GM12801 (cell line): ENCODE measurements around the gene CYP51A1.

Source experiments
- TF ChIP-seq, protein P1 (sequence below): IDR thresholded peaks from one replicate; pipeline ENCODE4 v1.5.1; 2011; ENCODE audit warnings: control low read depth; ENCODE audit not compliant: insufficient read length; ENCODE audit errors: extremely low read depth

The CYP51A1 gene

GRCh38 chr7:92134271-92135051 lies at the start of gene CYP51A1:
Gene CYP51A1 (minus strand): TSS chr7:92134477. CDS start chr7:92134364, 113 bp downstream.
- TF ChIP-seq, protein P1, sequence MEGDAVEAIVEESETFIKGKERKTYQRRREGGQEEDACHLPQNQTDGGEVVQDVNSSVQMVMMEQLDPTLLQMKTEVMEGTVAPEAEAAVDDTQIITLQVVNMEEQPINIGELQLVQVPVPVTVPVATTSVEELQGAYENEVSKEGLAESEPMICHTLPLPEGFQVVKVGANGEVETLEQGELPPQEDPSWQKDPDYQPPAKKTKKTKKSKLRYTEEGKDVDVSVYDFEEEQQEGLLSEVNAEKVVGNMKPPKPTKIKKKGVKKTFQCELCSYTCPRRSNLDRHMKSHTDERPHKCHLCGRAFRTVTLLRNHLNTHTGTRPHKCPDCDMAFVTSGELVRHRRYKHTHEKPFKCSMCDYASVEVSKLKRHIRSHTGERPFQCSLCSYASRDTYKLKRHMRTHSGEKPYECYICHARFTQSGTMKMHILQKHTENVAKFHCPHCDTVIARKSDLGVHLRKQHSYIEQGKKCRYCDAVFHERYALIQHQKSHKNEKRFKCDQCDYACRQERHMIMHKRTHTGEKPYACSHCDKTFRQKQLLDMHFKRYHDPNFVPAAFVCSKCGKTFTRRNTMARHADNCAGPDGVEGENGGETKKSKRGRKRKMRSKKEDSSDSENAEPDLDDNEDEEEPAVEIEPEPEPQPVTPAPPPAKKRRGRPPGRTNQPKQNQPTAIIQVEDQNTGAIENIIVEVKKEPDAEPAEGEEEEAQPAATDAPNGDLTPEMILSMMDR = no peak

DNA sequence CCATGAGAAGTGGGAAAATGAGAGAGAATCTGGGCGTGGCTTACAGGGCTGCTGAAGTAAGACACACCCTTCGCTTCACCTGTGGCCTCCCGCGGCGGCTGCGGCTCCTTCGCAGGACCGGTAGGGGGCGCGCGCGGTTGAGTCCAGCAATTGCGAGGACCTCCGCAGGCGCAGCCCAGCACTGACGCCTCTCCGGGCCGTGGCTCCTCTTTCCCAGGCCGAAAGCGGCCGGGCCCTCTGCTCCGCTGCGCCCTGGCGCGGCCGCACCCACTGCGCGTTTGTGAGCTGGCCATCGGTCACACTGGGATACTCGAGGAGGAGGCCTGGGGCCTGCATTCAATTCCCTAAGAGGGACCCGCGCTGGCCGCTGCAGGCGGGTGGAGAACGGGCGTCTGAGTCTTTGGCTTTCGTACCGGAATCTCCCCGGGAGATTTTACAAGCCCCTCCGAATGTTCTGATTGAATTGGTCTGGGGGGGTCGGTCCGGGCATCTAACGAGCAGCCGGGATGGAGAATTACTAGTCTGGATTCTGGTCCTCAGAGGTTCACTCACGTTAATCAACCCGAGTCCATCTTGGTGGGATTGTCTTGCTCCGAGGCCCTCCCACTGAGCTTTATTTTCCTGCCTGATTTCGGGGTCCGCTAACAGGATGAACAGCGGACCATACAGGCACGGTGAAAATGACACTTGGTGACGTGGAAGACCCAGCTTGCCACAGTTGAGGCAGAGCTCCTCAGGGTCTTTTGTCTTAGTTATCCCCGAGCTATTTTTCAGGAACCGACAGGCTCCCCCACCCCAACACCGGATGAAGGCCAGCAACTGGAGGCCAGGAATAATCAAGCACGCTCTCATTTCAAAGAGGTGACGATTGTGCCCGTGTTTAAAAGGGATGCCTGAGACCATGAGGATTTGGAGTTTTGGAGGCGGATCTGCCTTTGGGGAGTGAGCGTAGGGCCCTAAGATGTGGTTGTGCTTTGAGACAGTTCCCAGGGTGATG lies 44.9 kb upstream of the CYP51A1 start, which contains the start of gene LRRD1:
LRRD1 (minus strand) TSS at position 215 of the 997 bp plus-strand sequence. CDS start 13,940 bp downstream, outside the sequence.
- TF ChIP-seq, protein P1 = no peak

DNA sequence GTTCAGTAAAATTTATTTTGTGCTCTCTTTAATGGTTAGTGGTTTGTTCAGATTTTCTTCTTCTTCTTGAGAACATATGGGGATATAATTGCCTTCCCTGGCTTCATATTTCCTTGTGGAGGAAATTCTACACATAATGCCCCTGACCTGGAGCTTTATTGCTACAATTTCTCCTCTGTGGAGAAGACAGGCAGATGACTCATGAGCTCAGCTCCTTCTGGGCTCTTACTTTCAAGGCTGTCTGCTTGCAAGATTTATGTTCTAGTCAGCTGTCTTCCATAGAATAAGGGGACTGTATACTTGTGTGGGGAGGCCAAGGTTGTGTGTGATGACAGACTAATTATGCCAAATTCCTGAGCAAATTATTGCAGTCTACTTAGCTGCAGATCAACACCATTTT lies 43.1 kb upstream of the CYP51A1 start:
- TF ChIP-seq, protein P1 = no peak

DNA sequence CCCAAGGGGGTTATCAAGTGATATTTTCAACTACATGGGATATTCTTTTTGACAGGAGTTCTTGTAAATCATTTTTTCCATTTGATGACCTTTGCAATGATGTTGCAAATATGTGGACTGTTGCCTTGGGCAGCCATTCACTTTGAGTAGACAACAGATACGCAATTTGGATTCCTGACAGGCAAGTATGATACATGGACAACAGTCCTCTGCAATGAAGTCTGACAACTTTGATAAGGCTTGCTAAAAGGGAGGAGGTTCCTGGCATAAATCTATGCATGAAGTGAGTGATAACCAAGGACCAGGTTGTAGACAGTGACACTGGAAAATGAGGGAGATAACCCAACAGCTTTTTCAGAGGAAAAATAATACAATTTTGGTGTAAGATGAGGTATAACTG lies 27.0 kb upstream of the CYP51A1 start:
- TF ChIP-seq, protein P1 = no peak

GRCh38 chr7:92158660-92159575 lies 24.6 kb upstream of the CYP51A1 start:
- TF ChIP-seq, protein P1 = no peak

DNA sequence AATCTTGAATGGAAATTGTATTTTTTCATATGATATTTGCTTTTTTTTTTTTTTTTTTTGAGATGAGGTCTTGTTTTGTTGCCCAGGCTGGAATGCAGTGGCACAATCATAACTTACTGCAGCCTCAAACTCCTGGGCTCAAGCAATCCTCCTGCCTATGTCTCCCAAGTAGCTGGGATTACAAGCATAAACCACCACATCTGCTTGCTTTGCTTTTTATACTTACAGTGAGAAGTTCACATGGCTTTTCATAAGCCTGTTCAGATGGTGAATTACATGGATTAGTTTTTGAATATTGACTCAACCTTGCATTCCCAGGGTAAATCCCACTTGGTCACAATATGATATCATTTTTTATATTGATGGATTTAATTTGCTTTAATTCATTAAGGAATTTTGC lies 22.7 kb upstream of the CYP51A1 start:
- TF ChIP-seq, protein P1 = no peak
